ENCODE results near the gene UBLCP1. TPM values are rescaled to one million over a fixed set of nuclear protein-coding genes. Genes with fewer than 3 reads are reported as not detected.

UBLCP1 gene
- total RNA-seq, 2 experiments from 2014 or later: 30.6 to 31.6 TPM

- Mint-ChIP-seq H3K27ac (peak overlapping the region; percentile 3), H3K27me3 (no peaks in the 10 kb centered on the region), H3K4me3 (no peak overlapping the region), H3K36me3 (ENCODE audit: low read depth) (no peaks in the 10 kb centered on the region), H3K4me1 (ENCODE audit: low read depth) (peaks cover 39% of the 10 kb centered on the region), H3K9me3 (no peaks in the 10 kb centered on the region)
- POLR2A ChIA-PET: interaction anchor here (1.0 kb wide), 1 partner anchor 23 kb away, joined by 3 read pairs; no protein-coding TSS in a partner anchor
- CTCF ChIA-PET: interaction anchor here (1.2 kb wide), 1 partner anchor 17 kb away, joined by 3 read pairs; no protein-coding TSS in a partner anchor
- TF ChIP-seq, protein P1, sequence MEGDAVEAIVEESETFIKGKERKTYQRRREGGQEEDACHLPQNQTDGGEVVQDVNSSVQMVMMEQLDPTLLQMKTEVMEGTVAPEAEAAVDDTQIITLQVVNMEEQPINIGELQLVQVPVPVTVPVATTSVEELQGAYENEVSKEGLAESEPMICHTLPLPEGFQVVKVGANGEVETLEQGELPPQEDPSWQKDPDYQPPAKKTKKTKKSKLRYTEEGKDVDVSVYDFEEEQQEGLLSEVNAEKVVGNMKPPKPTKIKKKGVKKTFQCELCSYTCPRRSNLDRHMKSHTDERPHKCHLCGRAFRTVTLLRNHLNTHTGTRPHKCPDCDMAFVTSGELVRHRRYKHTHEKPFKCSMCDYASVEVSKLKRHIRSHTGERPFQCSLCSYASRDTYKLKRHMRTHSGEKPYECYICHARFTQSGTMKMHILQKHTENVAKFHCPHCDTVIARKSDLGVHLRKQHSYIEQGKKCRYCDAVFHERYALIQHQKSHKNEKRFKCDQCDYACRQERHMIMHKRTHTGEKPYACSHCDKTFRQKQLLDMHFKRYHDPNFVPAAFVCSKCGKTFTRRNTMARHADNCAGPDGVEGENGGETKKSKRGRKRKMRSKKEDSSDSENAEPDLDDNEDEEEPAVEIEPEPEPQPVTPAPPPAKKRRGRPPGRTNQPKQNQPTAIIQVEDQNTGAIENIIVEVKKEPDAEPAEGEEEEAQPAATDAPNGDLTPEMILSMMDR (IDR thresholded peaks at IDR 0.05): no peak
- intact Hi-C loops (cut with micrococcal nuclease): loop anchor here (5.0 kb wide), 1 partner anchor 33 kb away; the partner anchor contains the start of gene RNF145
- ATAC-seq: peak; percentile 84
- peak; percentile 20 for DNase-seq
These were observed 22.7 kb upstream of the UBLCP1 start for GRCh38 chr5:159240301-159240870.

GRCh38 chr5:159241946-159242552, 21.0 kb upstream of the UBLCP1 start:
- Mint-ChIP-seq H3K27ac (peak overlapping the region; percentile 5), H3K36me3 (ENCODE audit: low read depth) (no peaks in the 10 kb centered on the region), H3K27me3 (no peaks in the 10 kb centered on the region), H3K4me3 (no peak overlapping the region), H3K4me1 (ENCODE audit: low read depth) (peaks cover 39% of the 10 kb centered on the region), H3K9me3 (no peaks in the 10 kb centered on the region)
- intact Hi-C loops (cut with micrococcal nuclease): loop anchor here (5.0 kb wide), 1 partner anchor 35 kb away; the partner anchor contains the start of gene RNF145
- DNase-seq (no peak), ATAC-seq (peak; percentile 57)
- ChIA-PET POLR2A (no interaction called here), CTCF (no interaction called here)
- TF ChIP-seq, protein P1 (IDR thresholded peaks at IDR 0.05): no peak

- Mint-ChIP-seq H3K4me1 (ENCODE audit: low read depth) (peaks cover 39% of the 10 kb centered on the region), H3K36me3 (ENCODE audit: low read depth) (no peaks in the 10 kb centered on the region), H3K27me3 (no peaks in the 10 kb centered on the region), H3K4me3 (no peak overlapping the region), H3K9me3 (no peaks in the 10 kb centered on the region), H3K27ac (peak overlapping the region; percentile 24)
- ChIA-PET POLR2A (interaction anchor here (0.6 kb wide), 1 partner anchor 25 kb away, joined by 3 read pairs; no protein-coding TSS in a partner anchor), CTCF (interaction anchor here (1.0 to 1.2 kb wide), 2 partner anchors 16 to 86 kb away, joined by 3 read pairs; no protein-coding TSS in a partner anchor)
- DNase-seq (no peak), ATAC-seq (no peak)
- intact Hi-C loops (cut with micrococcal nuclease): loop anchor here (5.0 kb wide), 1 partner anchor 35 kb away; the partner anchor contains the start of gene RNF145
- TF ChIP-seq, protein P1 (IDR thresholded peaks at IDR 0.05): no peak
These were observed 20.4 kb upstream of the UBLCP1 start for GRCh38 chr5:159242656-159243055.

- Mint-ChIP-seq H3K27ac (no peak overlapping the region), H3K36me3 (ENCODE audit: low read depth) (no peaks in the 10 kb centered on the region), H3K4me1 (ENCODE audit: low read depth) (peaks cover 39% of the 10 kb centered on the region), H3K4me3 (no peak overlapping the region), H3K9me3 (no peaks in the 10 kb centered on the region), H3K27me3 (peaks cover 3% of the 10 kb centered on the region)
- TF ChIP-seq, protein P1 (IDR thresholded peaks at IDR 0.05): no peak
- DNase-seq (no peak), ATAC-seq (no peak)
- ChIA-PET CTCF (interaction anchor here (1.0 to 1.2 kb wide), 2 partner anchors 15 to 87 kb away, joined by 3 read pairs; no protein-coding TSS in a partner anchor), POLR2A (interaction anchor here (0.5 kb wide), 1 partner anchor 1513 kb away, joined by 3 read pairs; no protein-coding TSS in a partner anchor)
- intact Hi-C loops (cut with micrococcal nuclease): loop anchor here (5.0 kb wide), 1 partner anchor 36 kb away; the partner anchor contains the start of gene RNF145
These were observed 19.7 kb upstream of the UBLCP1 start for GRCh38 chr5:159243385-159243784.
